Thyroid gland (tissue), 4 donors: Measurements from ENCODE around the gene ZNF823.

ENCODE experiments used
- POLR2A ChIP-seq, 2 donors: fragments of 450-650 bp; IDR thresholded peaks; one replicate each; pipeline ENCODE4 v1.6.1; 2017; ENCODE audit warnings: antibody characterized with exemption in 2 of 2, mild to moderate bottlenecking in 2 of 2, moderate library complexity in 1 of 2
- TF ChIP-seq, protein P1 (sequence below), 6 experiments: fragments of 200-600 bp in 3 of 6; fragments of 450-650 bp in 3 of 6; sonication (generic) in 3 of 6; IDR thresholded peaks; one replicate each; pipeline ENCODE4 v1.5.1; 2016 to 2019; ENCODE audit warnings: antibody characterized with exemption in 6 of 6, mild to moderate bottlenecking in 2 of 6, inconsistent platforms in 1 of 6, moderate library complexity in 1 of 6

DNA sequence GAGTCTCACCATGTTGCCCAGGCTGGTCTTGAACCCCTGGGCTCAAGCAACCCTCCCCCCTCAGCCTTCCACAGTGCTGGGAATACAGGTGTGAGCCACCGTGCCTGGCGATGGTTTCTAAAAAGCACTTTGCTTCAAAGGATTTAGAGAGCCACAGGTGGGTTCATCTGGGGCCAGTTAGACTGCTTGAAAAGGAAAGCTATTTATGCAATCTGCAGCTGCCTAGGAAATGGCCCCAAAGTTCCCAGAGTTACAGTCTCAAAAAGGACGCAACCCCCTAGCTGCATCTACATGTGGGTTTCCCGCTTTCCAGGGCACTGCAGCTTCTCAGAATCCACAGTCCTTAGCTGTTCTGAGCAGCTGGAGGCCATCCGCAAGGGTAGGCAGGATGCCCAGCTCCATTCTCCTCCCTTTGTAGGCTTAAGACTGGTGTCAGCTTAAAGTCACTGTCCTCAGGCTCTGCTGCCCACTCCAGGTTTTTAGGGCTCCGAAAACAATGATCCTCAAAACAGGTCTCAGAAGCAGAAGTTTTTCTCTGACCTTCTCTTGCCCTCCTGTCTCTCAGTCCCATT, 41.4 kb downstream of the ZNF823 start:
- TF ChIP-seq, protein P1, sequence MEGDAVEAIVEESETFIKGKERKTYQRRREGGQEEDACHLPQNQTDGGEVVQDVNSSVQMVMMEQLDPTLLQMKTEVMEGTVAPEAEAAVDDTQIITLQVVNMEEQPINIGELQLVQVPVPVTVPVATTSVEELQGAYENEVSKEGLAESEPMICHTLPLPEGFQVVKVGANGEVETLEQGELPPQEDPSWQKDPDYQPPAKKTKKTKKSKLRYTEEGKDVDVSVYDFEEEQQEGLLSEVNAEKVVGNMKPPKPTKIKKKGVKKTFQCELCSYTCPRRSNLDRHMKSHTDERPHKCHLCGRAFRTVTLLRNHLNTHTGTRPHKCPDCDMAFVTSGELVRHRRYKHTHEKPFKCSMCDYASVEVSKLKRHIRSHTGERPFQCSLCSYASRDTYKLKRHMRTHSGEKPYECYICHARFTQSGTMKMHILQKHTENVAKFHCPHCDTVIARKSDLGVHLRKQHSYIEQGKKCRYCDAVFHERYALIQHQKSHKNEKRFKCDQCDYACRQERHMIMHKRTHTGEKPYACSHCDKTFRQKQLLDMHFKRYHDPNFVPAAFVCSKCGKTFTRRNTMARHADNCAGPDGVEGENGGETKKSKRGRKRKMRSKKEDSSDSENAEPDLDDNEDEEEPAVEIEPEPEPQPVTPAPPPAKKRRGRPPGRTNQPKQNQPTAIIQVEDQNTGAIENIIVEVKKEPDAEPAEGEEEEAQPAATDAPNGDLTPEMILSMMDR (IDR thresholded peaks at IDR 0.05): no peak
- no peak for TF ChIP-seq POLR2A (IDR thresholded peaks at IDR 0.05)
